PFSK-1 (cell line): ENCODE results near the gene BIVM.

Experiments
- POLR2AphosphoS5 ChIP-seq: IDR thresholded peaks from 2 replicates; pipeline ENCODE4 v1.6.1; 2012; ENCODE audit warnings: low read depth, mild to moderate bottlenecking, control low read depth, low read length, moderate library complexity
- REST ChIP-seq, 2 experiments: IDR thresholded peaks; 2 replicates each; pipeline versions ENCODE4 v1.6.1 to v1.8.0; 2011 to 2012; ENCODE audit warnings: low read depth in 2 of 2, low read length in 2 of 2, control low read depth in 1 of 2, inconsistent platforms in 1 of 2, mild to moderate bottlenecking in 1 of 2, moderate library complexity in 1 of 2; ENCODE audit not compliant: insufficient read depth in 1 of 2
- TAF1 ChIP-seq: IDR thresholded peaks from 2 replicates; pipeline ENCODE4 v1.6.1; 2012; ENCODE audit warnings: low read length, control low read depth, borderline replicate concordance; ENCODE audit not compliant: insufficient read depth

- TF ChIP-seq POLR2AphosphoS5 (no peak), TAF1 (no peak), REST (IDR thresholded peaks at IDR 0.05; ENCODE audit: insufficient read depth in 1 of 2, low read depth in 2 of 2, low read length in 2 of 2) (no peak)
Observed at GRCh38 chr13:102877303-102877702, 78.4 kb downstream of the BIVM start.
